GM12891 (cell line): ENCODE data around the gene TSPY9.
"Not testable (repeated sequence)": the region's sequence is repeated elsewhere in the genome, so short reads cannot be mapped to it uniquely, and the experiment has no call there.

Experiments used
- PAX5 ChIP-seq: IDR thresholded peaks from 2 replicates; pipeline ENCODE4 v1.6.1; 2011; ENCODE audit warnings: low read length, moderate library complexity, mild to moderate bottlenecking; ENCODE audit not compliant: insufficient read depth, severe bottlenecking
- POLR2A ChIP-seq: IDR thresholded peaks from 2 replicates; pipeline ENCODE4 v1.6.1; 2011; ENCODE audit warnings: low read depth, low read length, control low read depth
- POLR2AphosphoS5 ChIP-seq: IDR thresholded peaks from 2 replicates; pipeline ENCODE4 v1.6.1; 2011; ENCODE audit warnings: low read depth, low read length, control low read depth
- TAF1 ChIP-seq: IDR thresholded peaks from 2 replicates; pipeline ENCODE4 v1.6.1; 2011; ENCODE audit warnings: low read depth, low read length, control low read depth

DNA sequence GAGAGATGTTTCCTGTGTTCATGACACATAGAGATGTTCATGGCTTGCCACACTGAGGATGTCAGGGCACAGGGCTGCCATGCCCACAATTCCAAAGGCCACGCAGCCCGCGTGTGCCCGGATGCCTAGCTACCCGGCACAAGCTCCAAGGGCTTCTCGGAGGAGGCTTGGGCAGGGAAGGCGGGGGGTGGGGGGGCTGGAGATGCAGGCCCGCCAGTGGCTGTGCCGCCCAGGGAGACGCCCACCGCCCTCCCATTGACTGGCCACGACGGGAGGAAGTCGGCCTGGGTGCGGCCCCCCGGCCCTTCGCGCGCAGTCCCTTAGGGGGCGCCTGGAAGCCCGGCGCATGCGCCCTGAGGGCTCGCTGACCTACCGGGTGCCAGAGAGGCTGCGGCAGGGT, 40.5 kb downstream of the TSPY9 start, which contains the start of gene TSPY10:
- not testable (repeated sequence) for TF ChIP-seq POLR2AphosphoS5, PAX5, POLR2A, TAF1
